ENCODE data around the gene ZNF415.

Gene ZNF415

GRCh38 chr19:53132141-53132991 is at the start of gene ZNF415:
ZNF415 (minus strand) TSS chr19:53132910; CDS start chr19:53122676, 10,234 bp downstream.
- Histone ChIP-seq H3K9ac (ENCODE audit: low read length) (peak within 1 kb of the TSS; percentile 65), H3K9me3 (ENCODE audit: low read length) (no peaks in the 10 kb centered on the region)

GRCh38 chr19:53182202-53182601 is 49.5 kb upstream of the ZNF415 start:
- Histone ChIP-seq H3K9me3 (ENCODE audit: low read length) (no peaks in the 10 kb centered on the region), H3K36me3 (ENCODE audit: insufficient read depth, low read length) (peaks cover 7% of the 10 kb centered on the region), H3K4me3 (ENCODE audit: low read depth in 1 of 2, low read length in 2 of 2) (no peak overlapping the region), H3K4me1 (ENCODE audit: insufficient read depth, low read length) (no peaks in the 10 kb centered on the region), H3K27ac (ENCODE audit: low read depth, low read length) (no peak overlapping the region), H3K9ac (ENCODE audit: low read length) (no peak overlapping the region), H3K27me3 (ENCODE audit: control insufficient read depth in 1 of 2, insufficient read depth in 2 of 2, low read length in 2 of 2) (no peaks in the 10 kb centered on the region)

More at GRCh38 chr19:53132141-53132991, at the start of gene ZNF415:
- H3K27ac ChIP-seq (ENCODE audit: low read depth, low read length) = peak within 1 kb of the TSS; percentile 63
- H3K27me3 ChIP-seq (ENCODE audit: control insufficient read depth in 1 of 2, insufficient read depth in 2 of 2, low read length in 2 of 2) = no peaks in the 10 kb centered on the region
- peak within 1 kb of the TSS; percentile 67 to 77 for H3K4me3 ChIP-seq (ENCODE audit: low read depth in 1 of 2, low read length in 2 of 2)
- no peaks in the 10 kb centered on the region for H3K36me3 ChIP-seq (ENCODE audit: insufficient read depth, low read length)
- H3K4me1 ChIP-seq (ENCODE audit: insufficient read depth, low read length) = peaks cover 11% of the 10 kb centered on the region

- Histone ChIP-seq H3K27ac (ENCODE audit: low read depth, low read length) (no peak overlapping the region), H3K36me3 (ENCODE audit: insufficient read depth, low read length) (peaks cover 7% of the 10 kb centered on the region), H3K4me3 (ENCODE audit: low read depth in 1 of 2, low read length in 2 of 2) (no peak overlapping the region), H3K4me1 (ENCODE audit: insufficient read depth, low read length) (no peaks in the 10 kb centered on the region), H3K9ac (ENCODE audit: low read length) (no peak overlapping the region), H3K27me3 (ENCODE audit: control insufficient read depth in 1 of 2, insufficient read depth in 2 of 2, low read length in 2 of 2) (no peaks in the 10 kb centered on the region), H3K9me3 (ENCODE audit: low read length) (no peaks in the 10 kb centered on the region)
Observed at GRCh38 chr19:53177986-53178385, 45.3 kb upstream of the ZNF415 start.

GRCh38 chr19:53172889-53173288 is 40.2 kb upstream of the ZNF415 start:
- Histone ChIP-seq H3K27ac (ENCODE audit: low read depth, low read length) (no peak overlapping the region), H3K9ac (ENCODE audit: low read length) (no peak overlapping the region), H3K4me1 (ENCODE audit: insufficient read depth, low read length) (no peaks in the 10 kb centered on the region), H3K4me3 (ENCODE audit: low read depth in 1 of 2, low read length in 2 of 2) (no peak overlapping the region), H3K9me3 (ENCODE audit: low read length) (peaks cover 4% of the 10 kb centered on the region), H3K36me3 (ENCODE audit: insufficient read depth, low read length) (no peaks in the 10 kb centered on the region), H3K27me3 (ENCODE audit: control insufficient read depth in 1 of 2, insufficient read depth in 2 of 2, low read length in 2 of 2) (no peaks in the 10 kb centered on the region)

GRCh38 chr19:53165691-53166091 is 33.0 kb upstream of the ZNF415 start:
- Histone ChIP-seq H3K27ac (ENCODE audit: low read depth, low read length) (no peak overlapping the region), H3K9me3 (ENCODE audit: low read length) (peaks cover 22% of the 10 kb centered on the region)

GRCh38 chr19:53161123-53161522 is 28.4 kb upstream of the ZNF415 start:
- no peak overlapping the region for H3K9ac ChIP-seq (ENCODE audit: low read length)
- no peak overlapping the region for H3K4me3 ChIP-seq (ENCODE audit: low read depth in 1 of 2, low read length in 2 of 2)
- H3K4me1 ChIP-seq (ENCODE audit: insufficient read depth, low read length) = peaks cover 4% of the 10 kb centered on the region
- H3K27me3 ChIP-seq (ENCODE audit: control insufficient read depth in 1 of 2, insufficient read depth in 2 of 2, low read length in 2 of 2) = no peaks in the 10 kb centered on the region
- H3K36me3 ChIP-seq (ENCODE audit: insufficient read depth, low read length) = peaks cover 7% of the 10 kb centered on the region
- H3K27ac ChIP-seq (ENCODE audit: low read depth, low read length) = no peak overlapping the region
- H3K9me3 ChIP-seq (ENCODE audit: low read length) = peaks cover 17% of the 10 kb centered on the region

More at GRCh38 chr19:53165691-53166091, 33.0 kb upstream of the ZNF415 start:
- peak overlapping the region in 1 of 2 donors; percentile 28 for H3K4me3 ChIP-seq (ENCODE audit: low read depth in 1 of 2, low read length in 2 of 2)
- H3K36me3 ChIP-seq (ENCODE audit: insufficient read depth, low read length) = peaks cover 7% of the 10 kb centered on the region
- no peaks in the 10 kb centered on the region for H3K27me3 ChIP-seq (ENCODE audit: control insufficient read depth in 1 of 2, insufficient read depth in 2 of 2, low read length in 2 of 2)
- H3K4me1 ChIP-seq (ENCODE audit: insufficient read depth, low read length) = no peaks in the 10 kb centered on the region
- no peak overlapping the region for H3K9ac ChIP-seq (ENCODE audit: low read length)

GRCh38 chr19:53160350-53160749 is 27.6 kb upstream of the ZNF415 start:
- peaks cover 10% of the 10 kb centered on the region for H3K9me3 ChIP-seq (ENCODE audit: low read length)
- H3K4me3 ChIP-seq (ENCODE audit: low read depth in 1 of 2, low read length in 2 of 2) = no peak overlapping the region
- H3K9ac ChIP-seq (ENCODE audit: low read length) = no peak overlapping the region
- no peaks in the 10 kb centered on the region for H3K27me3 ChIP-seq (ENCODE audit: control insufficient read depth in 1 of 2, insufficient read depth in 2 of 2, low read length in 2 of 2)
- no peaks in the 10 kb centered on the region for H3K36me3 ChIP-seq (ENCODE audit: insufficient read depth, low read length)
- no peak overlapping the region for H3K27ac ChIP-seq (ENCODE audit: low read depth, low read length)
- peaks cover 4% of the 10 kb centered on the region for H3K4me1 ChIP-seq (ENCODE audit: insufficient read depth, low read length)

GRCh38 chr19:53158119-53158656 is 25.5 kb upstream of the ZNF415 start:
- Histone ChIP-seq H3K9ac (ENCODE audit: low read length) (peak overlapping the region; percentile 44), H3K27me3 (ENCODE audit: control insufficient read depth in 1 of 2, insufficient read depth in 2 of 2, low read length in 2 of 2) (no peaks in the 10 kb centered on the region), H3K9me3 (ENCODE audit: low read length) (no peaks in the 10 kb centered on the region), H3K4me3 (ENCODE audit: low read depth in 1 of 2, low read length in 2 of 2) (peak overlapping the region; percentile 52 to 76), H3K27ac (ENCODE audit: low read depth, low read length) (peak overlapping the region; percentile 75), H3K4me1 (ENCODE audit: insufficient read depth, low read length) (peaks cover 4% of the 10 kb centered on the region), H3K36me3 (ENCODE audit: insufficient read depth, low read length) (no peaks in the 10 kb centered on the region)

GRCh38 chr19:53157626-53158025 is 24.9 kb upstream of the ZNF415 start:
- Histone ChIP-seq H3K9me3 (ENCODE audit: low read length) (no peaks in the 10 kb centered on the region), H3K4me1 (ENCODE audit: insufficient read depth, low read length) (peaks cover 4% of the 10 kb centered on the region), H3K27me3 (ENCODE audit: control insufficient read depth in 1 of 2, insufficient read depth in 2 of 2, low read length in 2 of 2) (no peaks in the 10 kb centered on the region), H3K4me3 (ENCODE audit: low read depth in 1 of 2, low read length in 2 of 2) (peak overlapping the region; percentile 36 to 76), H3K9ac (ENCODE audit: low read length) (peak overlapping the region; percentile 44), H3K36me3 (ENCODE audit: insufficient read depth, low read length) (no peaks in the 10 kb centered on the region), H3K27ac (ENCODE audit: low read depth, low read length) (peak overlapping the region; percentile 75)

- H3K4me1 ChIP-seq (ENCODE audit: insufficient read depth, low read length) = peaks cover 4% of the 10 kb centered on the region
- no peaks in the 10 kb centered on the region for H3K9me3 ChIP-seq (ENCODE audit: low read length)
- no peaks in the 10 kb centered on the region for H3K27me3 ChIP-seq (ENCODE audit: control insufficient read depth in 1 of 2, insufficient read depth in 2 of 2, low read length in 2 of 2)
- no peak overlapping the region for H3K4me3 ChIP-seq (ENCODE audit: low read depth in 1 of 2, low read length in 2 of 2)
- no peak overlapping the region for H3K27ac ChIP-seq (ENCODE audit: low read depth, low read length)
- no peak overlapping the region for H3K9ac ChIP-seq (ENCODE audit: low read length)
- H3K36me3 ChIP-seq (ENCODE audit: insufficient read depth, low read length) = no peaks in the 10 kb centered on the region
Observed at GRCh38 chr19:53156850-53157249, 24.1 kb upstream of the ZNF415 start.

GRCh38 chr19:53147645-53148044 is 14.9 kb upstream of the ZNF415 start:
- Histone ChIP-seq H3K4me3 (ENCODE audit: low read depth in 1 of 2, low read length in 2 of 2) (no peak overlapping the region), H3K36me3 (ENCODE audit: insufficient read depth, low read length) (peaks cover 24% of the 10 kb centered on the region), H3K9me3 (ENCODE audit: low read length) (peaks cover 36% of the 10 kb centered on the region), H3K4me1 (ENCODE audit: insufficient read depth, low read length) (no peaks in the 10 kb centered on the region), H3K9ac (ENCODE audit: low read length) (no peak overlapping the region), H3K27ac (ENCODE audit: low read depth, low read length) (no peak overlapping the region), H3K27me3 (ENCODE audit: control insufficient read depth in 1 of 2, insufficient read depth in 2 of 2, low read length in 2 of 2) (no peaks in the 10 kb centered on the region)

Data from muscle layer of colon (tissue), 2 donors.